Caco-2 (cell line): ENCODE data around the gene AP1S3. TPM values are rescaled to one million over a fixed set of nuclear protein-coding genes. Genes with fewer than 3 reads are reported as not detected.

Experiments
- BruUV-seq: library from RNA; stranded (reverse); fragments of 400-500 nt; replicated peaks from 2 replicates; lab custom pipeline; 2021; lab: Mats Ljungman, UMichigan
- CTCF ChIA-PET: fragments of 300-600 bp; sonication (Branson Sonifier 250); formaldehyde crosslinking; loops from one replicate; lab custom pipeline; 2022; ENCODE audit warnings: antibody characterized with exemption; lab: Charles Lee
- POLR2A ChIA-PET: fragments of 300-600 bp; sonication (Branson Sonifier 250); formaldehyde crosslinking; loops from one replicate; lab custom pipeline; 2022; ENCODE audit warnings: antibody characterized with exemption; lab: Charles Lee
- DNase-seq, 2 experiments: peaks; one replicate each; pipeline versions ENCODE4 v3.0.0 to v3.0.0-alpha.2; 2020 to 2022
- H3K27me3 ChIP-seq: replicated peaks from 2 replicates; pipeline ENCODE4 v1.6.0; 2011; ENCODE audit warnings: low read length; ENCODE audit not compliant: control insufficient read depth, insufficient read depth
- H3K36me3 ChIP-seq: 2 replicates; pipeline ENCODE4 v1.5.1; 2011; ENCODE audit warnings: low read length; ENCODE audit not compliant: control insufficient read depth, insufficient read depth
- H3K4me1 ChIP-seq: fragments of 250-450 bp; sonication (Bioruptor Pico); 2 replicates; pipeline ENCODE4 v1.5.1; 2020; ENCODE audit warnings: mild to moderate bottlenecking
- H3K4me3 ChIP-seq: 2 replicates; pipeline ENCODE4 v1.5.1; 2011; ENCODE audit warnings: low read depth, mild to moderate bottlenecking, control low read depth, low read length
- H3K9me3 ChIP-seq: fragments of 250-450 bp; sonication (Bioruptor Pico); 2 replicates; pipeline ENCODE4 v1.5.1; 2020; ENCODE audit warnings: mild to moderate bottlenecking, moderate library complexity
- H3K27ac Mint-ChIP-seq: one replicate; pipeline ENCODE4 v1.8.0; 2022; ENCODE audit warnings: mixed read lengths; ENCODE audit not compliant: unreplicated experiment
- H3K27me3 Mint-ChIP-seq: one replicate; pipeline ENCODE4 v1.8.0; 2022; ENCODE audit warnings: mixed read lengths; ENCODE audit not compliant: insufficient read depth, unreplicated experiment
- H3K36me3 Mint-ChIP-seq: one replicate; pipeline ENCODE4 v1.8.0; 2022; ENCODE audit warnings: mild to moderate bottlenecking, mixed read lengths; ENCODE audit not compliant: insufficient read depth, unreplicated experiment
- H3K4me1 Mint-ChIP-seq: one replicate; pipeline ENCODE4 v1.8.0; 2022; ENCODE audit warnings: low read depth, mixed read lengths; ENCODE audit not compliant: unreplicated experiment
- H3K4me3 Mint-ChIP-seq: one replicate; pipeline ENCODE4 v1.8.0; 2022; ENCODE audit warnings: mild to moderate bottlenecking, moderate library complexity, mixed read lengths; ENCODE audit not compliant: unreplicated experiment
- H3K9me3 Mint-ChIP-seq: one replicate; pipeline ENCODE4 v1.8.0; 2022; ENCODE audit warnings: mixed read lengths; ENCODE audit not compliant: unreplicated experiment
- CTCF ChIP-seq, 2 experiments: fragments of 200-600 bp in 1 of 2; IDR thresholded peaks; 1 replicate in 1 of 2; 2 replicates in 1 of 2; pipeline versions ENCODE4 v1.5.1 to v1.8.0; 2011 to 2022; ENCODE audit warnings: antibody characterized with exemption in 1 of 2, control low read depth in 1 of 2, inconsistent platforms in 1 of 2, low read depth in 1 of 2, low read length in 1 of 2, mild to moderate bottlenecking in 1 of 2, moderate library complexity in 1 of 2; ENCODE audit not compliant: insufficient read depth in 1 of 2, severe bottlenecking in 1 of 2, unreplicated experiment in 1 of 2
- intact Hi-C: fragments of 100-400 bp; cut with micrococcal nuclease; formaldehyde crosslinking; loops from one replicate; pipeline ENCODE4 v1.10.0; 2022; ENCODE audit not compliant: unreplicated experiment
- total RNA-seq: library from RNA; stranded (reverse); gene quantifications from 2 replicates; pipeline ENCODE4 v1.2.3, GENCODE V29; 2022

Gene AP1S3
- total RNA-seq, 1 experiment from 2014 or later: 180 TPM

DNA sequence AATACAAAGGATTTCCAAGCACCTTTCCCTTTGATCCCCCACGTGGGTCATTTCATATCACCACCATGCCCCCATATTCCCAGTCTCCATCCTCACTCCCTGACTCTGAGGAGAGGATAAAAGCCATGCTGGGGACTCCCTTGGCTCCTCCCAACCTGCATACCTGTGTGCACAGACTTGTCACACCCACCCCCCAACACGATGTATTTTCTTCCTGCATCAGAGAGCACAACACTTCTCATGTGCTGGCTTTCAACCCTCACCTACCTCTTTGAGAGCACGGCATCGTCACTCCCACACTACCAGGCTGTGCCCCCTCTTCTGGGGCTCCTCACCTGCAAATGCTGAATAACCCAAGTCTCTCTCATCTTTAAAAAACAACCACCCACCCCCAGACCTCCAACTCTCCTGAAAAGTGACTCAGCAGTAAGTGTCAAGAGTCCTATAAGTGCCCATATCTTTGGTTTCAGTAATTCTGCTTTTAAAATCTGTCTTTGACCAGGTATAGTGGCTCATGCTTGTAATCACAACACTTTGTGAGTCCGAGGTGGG is 53.1 kb downstream of the AP1S3 start:
- no peaks in the 10 kb centered on the region for H3K36me3 ChIP-seq
- peaks cover 34% of the 10 kb centered on the region for H3K4me1 Mint-ChIP-seq
- CTCF ChIA-PET: no interaction called here
- no peak overlapping the region for H3K4me3 Mint-ChIP-seq
- TF ChIP-seq CTCF (IDR thresholded peaks at IDR 0.05; ENCODE audit: insufficient read depth in 1 of 2, low read depth in 1 of 2, low read length in 1 of 2, severe bottlenecking in 1 of 2, unreplicated experiment in 1 of 2): no peak
- no peaks in the 10 kb centered on the region for H3K27me3 ChIP-seq
- H3K4me3 ChIP-seq: no peak overlapping the region
- POLR2A ChIA-PET: no interaction called here
- H3K9me3 ChIP-seq: no peaks in the 10 kb centered on the region
- H3K27ac Mint-ChIP-seq: peak overlapping the region; percentile 56
- intact Hi-C loops: loop anchor here (5.0 kb wide), 2 partner anchors 53 to 173 kb away; partner anchors contain the start of genes AP1S3 and MRPL44
- BruUV-seq: no TSS peak
- DNase-seq: no peak
- H3K9me3 Mint-ChIP-seq: no peaks in the 10 kb centered on the region
- H3K4me1 ChIP-seq: no peaks in the 10 kb centered on the region
- H3K27me3 Mint-ChIP-seq: no peaks in the 10 kb centered on the region
- peaks cover 73% of the 10 kb centered on the region for H3K36me3 Mint-ChIP-seq

DNA sequence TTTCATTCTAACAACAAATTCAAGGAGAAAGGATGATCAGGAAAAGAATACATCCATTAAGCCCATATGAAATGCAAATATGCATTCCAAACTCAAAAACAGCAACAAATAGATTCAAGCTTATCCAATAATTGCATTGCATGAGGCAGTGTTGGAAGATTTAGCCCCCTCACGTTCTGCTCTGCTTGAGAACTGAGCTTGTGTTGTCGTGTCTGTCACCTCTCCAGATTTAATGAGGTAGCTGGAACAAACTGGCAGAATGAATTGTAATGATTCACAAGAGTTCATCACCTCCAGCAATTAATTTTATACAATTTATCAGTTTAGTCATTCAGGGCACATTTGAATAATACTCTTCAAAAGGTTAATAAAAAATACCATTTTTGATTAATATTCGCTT is 54.8 kb downstream of the AP1S3 start:
- H3K27ac Mint-ChIP-seq: no peak overlapping the region
- Histone ChIP-seq H3K36me3 (no peaks in the 10 kb centered on the region), H3K4me3 (no peak overlapping the region), H3K4me1 (peaks cover 5% of the 10 kb centered on the region; the same call in 1 of the 2 replicates), H3K9me3 (no peaks in the 10 kb centered on the region), H3K27me3 (no peaks in the 10 kb centered on the region)
- ChIA-PET POLR2A (interaction anchor here (0.6 kb wide), 1 partner anchor 35 kb away, joined by 5 read pairs; no protein-coding TSS in a partner anchor), CTCF (interaction anchor here (0.6 to 0.7 kb wide), 2 partner anchors 683 to 1465 kb away, joined by 3 to 9 read pairs; no protein-coding TSS in a partner anchor)
- H3K4me3 Mint-ChIP-seq: no peak overlapping the region
- H3K9me3 Mint-ChIP-seq: no peaks in the 10 kb centered on the region
- no peak for TF ChIP-seq CTCF (IDR thresholded peaks at IDR 0.05; ENCODE audit: insufficient read depth in 1 of 2, low read depth in 1 of 2, low read length in 1 of 2, severe bottlenecking in 1 of 2, unreplicated experiment in 1 of 2)
- H3K27me3 Mint-ChIP-seq: no peaks in the 10 kb centered on the region
- no peak for DNase-seq
- no TSS peak for BruUV-seq
- peaks cover 71% of the 10 kb centered on the region for H3K36me3 Mint-ChIP-seq
- intact Hi-C loops: loop anchor here (5.0 kb wide), 2 partner anchors 55 to 175 kb away; partner anchors contain the start of genes AP1S3 and MRPL44
- H3K4me1 Mint-ChIP-seq: peaks cover 33% of the 10 kb centered on the region

DNA sequence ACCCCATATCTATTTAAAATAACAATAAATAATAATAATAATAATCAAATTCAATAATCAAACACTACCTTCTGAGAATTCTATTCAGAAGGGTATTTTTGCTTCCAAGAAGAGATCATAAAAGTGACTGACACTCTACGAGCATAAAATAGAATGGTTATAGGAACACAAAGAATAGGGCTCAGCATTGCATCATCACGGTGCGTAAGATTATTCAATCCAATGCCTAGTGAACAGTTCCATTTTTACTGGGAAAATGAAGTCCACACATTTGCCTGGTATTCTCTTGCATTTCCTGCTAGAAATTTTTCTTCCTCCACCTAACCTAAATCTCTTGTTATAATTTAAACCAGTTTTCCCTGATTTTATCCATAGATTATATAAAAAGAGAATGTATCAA is 55.8 kb downstream of the AP1S3 start:
- Mint-ChIP-seq H3K27me3 (no peaks in the 10 kb centered on the region), H3K4me1 (peaks cover 24% of the 10 kb centered on the region), H3K9me3 (no peaks in the 10 kb centered on the region), H3K36me3 (peaks cover 71% of the 10 kb centered on the region), H3K27ac (no peak overlapping the region), H3K4me3 (no peak overlapping the region)
- no peak for TF ChIP-seq CTCF (IDR thresholded peaks at IDR 0.05; ENCODE audit: insufficient read depth in 1 of 2, low read depth in 1 of 2, low read length in 1 of 2, severe bottlenecking in 1 of 2, unreplicated experiment in 1 of 2)
- no TSS peak for BruUV-seq
- no peaks in the 10 kb centered on the region for H3K36me3 ChIP-seq
- no peak overlapping the region for H3K4me3 ChIP-seq
- H3K4me1 ChIP-seq: peaks cover 5% of the 10 kb centered on the region; the same call in 1 of the 2 replicates
- ChIA-PET POLR2A (no interaction called here), CTCF (no interaction called here)
- no peaks in the 10 kb centered on the region for H3K27me3 ChIP-seq
- intact Hi-C loops: loop anchor here (5.0 kb wide), 2 partner anchors 56 to 176 kb away; partner anchors contain the start of genes AP1S3 and MRPL44
- no peaks in the 10 kb centered on the region for H3K9me3 ChIP-seq
- DNase-seq: no peak
